AG04450 (cell line): ENCODE results near the gene TNFRSF19. TPM values are rescaled to one million over a fixed set of nuclear protein-coding genes. Genes with fewer than 3 reads are reported as not detected.

Experiments
- CTCF ChIA-PET: fragments of 300-600, 350-600 bp; formaldehyde crosslinking; extraction: SDS; loops from one replicate; lab custom pipeline; 2022; ENCODE audit warnings: antibody characterized with exemption, inconsistent platforms; lab: Charles Lee
- POLR2A ChIA-PET: fragments of 350-600 bp; formaldehyde crosslinking; extraction: SDS; loops from one replicate; lab custom pipeline; 2021; ENCODE audit warnings: antibody characterized with exemption, inconsistent platforms; lab: Yijun Ruan, JAX
- DNase-seq: peaks from one replicate; pipeline ENCODE4 v3.0.0-alpha.2; 2011; ENCODE audit warnings: low read depth, low spot score
- H3K27ac ChIP-seq: one replicate; pipeline ENCODE4 v1.5.1; 2012; ENCODE audit warnings: low read depth, low read length, control low read depth
- H3K27me3 ChIP-seq: one replicate; pipeline ENCODE4 v1.6.0; 2012; ENCODE audit warnings: low read length; ENCODE audit not compliant: control insufficient read depth, insufficient read depth
- H3K4me3 ChIP-seq: 2 replicates; pipeline ENCODE4 v1.5.1; 2011; ENCODE audit warnings: mild to moderate bottlenecking, low read depth, low read length, control low read depth
- H3K9me3 ChIP-seq: 2 replicates; pipeline ENCODE4 v1.5.1; 2012; ENCODE audit warnings: low read length; ENCODE audit not compliant: control insufficient read depth, insufficient read depth
- CTCF ChIP-seq: IDR thresholded peaks from 2 replicates; pipeline ENCODE4 v1.5.1; 2011; ENCODE audit warnings: low read depth, low read length, control low read depth, inconsistent platforms
- polyA plus RNA-seq: library from polyadenylated mRNA; depleted of rRNA; stranded (reverse); fragments of >200 nt; gene quantifications from 2 replicates; pipeline ENCODE4 v1.2.3, GENCODE V29; 2011

TNFRSF19 gene
- polyA plus RNA-seq, 1 experiment, result 183 TPM

GRCh38 chr13:23608701-23609413, 38.6 kb downstream of the TNFRSF19 start:
- POLR2A ChIA-PET, result interaction anchor here (1.2 kb wide), 1 partner anchor 260 kb away, joined by 3 read pairs; no protein-coding TSS in a partner anchor

GRCh38 chr13:23609414-23609760, 39.2 kb downstream of the TNFRSF19 start:
- H3K9me3 ChIP-seq, result no peaks in the 10 kb centered on the region
- CTCF ChIA-PET, result interaction anchor here (1.0 kb wide), 1 partner anchor 142 kb away, joined by 3 read pairs; no protein-coding TSS in a partner anchor
- no peak overlapping the region for H3K27ac ChIP-seq
- H3K4me3 ChIP-seq, result no peak overlapping the region
- POLR2A ChIA-PET, result interaction anchor here (0.7 kb wide), 1 partner anchor 47 kb away, joined by 3 read pairs; no protein-coding TSS in a partner anchor
- H3K27me3 ChIP-seq, result no peaks in the 10 kb centered on the region
- peak; percentile 29 for DNase-seq
- no peak for TF ChIP-seq CTCF

More at GRCh38 chr13:23608701-23609413, 38.6 kb downstream of the TNFRSF19 start:
- Histone ChIP-seq H3K9me3 (no peaks in the 10 kb centered on the region), H3K27ac (no peak overlapping the region), H3K27me3 (no peaks in the 10 kb centered on the region), H3K4me3 (no peak overlapping the region)
- CTCF ChIA-PET, result interaction anchor here (1.0 kb wide), 1 partner anchor 142 kb away, joined by 3 read pairs; no protein-coding TSS in a partner anchor
- TF ChIP-seq CTCF, result no peak
- DNase-seq, result no peak

DNA sequence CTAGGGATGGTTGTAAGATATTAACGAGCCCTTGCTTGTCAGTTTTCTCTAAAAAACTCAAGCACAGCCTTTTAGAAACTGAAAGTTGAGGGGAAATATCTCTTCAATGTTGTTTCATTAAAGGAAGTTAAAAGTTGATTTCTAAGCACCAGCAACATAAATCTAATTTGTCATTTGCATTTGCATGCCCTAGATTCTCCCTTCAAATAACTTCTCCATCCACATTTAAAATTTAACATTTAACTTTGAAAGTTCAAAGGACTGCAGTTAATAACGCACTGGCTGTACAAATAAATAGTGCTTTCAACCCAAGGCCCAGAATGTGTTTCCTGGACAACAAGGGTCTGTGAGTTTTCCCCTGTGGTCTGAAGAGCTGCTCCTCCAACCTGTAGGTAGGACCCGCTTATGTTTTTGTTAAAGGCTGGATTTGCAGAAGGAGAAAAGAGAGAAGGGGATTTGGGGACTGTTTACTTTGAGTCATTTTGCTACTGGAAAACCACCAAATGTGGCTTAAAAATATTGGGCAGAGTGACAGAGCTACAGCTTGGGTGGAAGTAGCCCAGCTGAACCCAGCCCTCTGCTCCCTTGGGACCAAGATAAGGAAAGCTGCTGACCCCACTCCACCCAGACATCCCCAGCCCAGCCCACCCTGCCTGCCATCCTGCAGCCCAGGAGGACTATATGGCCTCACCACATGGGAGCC, 39.8 kb downstream of the TNFRSF19 start:
- ChIA-PET CTCF (no interaction called here), POLR2A (interaction anchor here (0.6 to 0.7 kb wide), 2 partner anchors 34 to 46 kb away, joined by 3 read pairs; no protein-coding TSS in a partner anchor)
- Histone ChIP-seq H3K4me3 (no peak overlapping the region), H3K27ac (no peak overlapping the region), H3K9me3 (no peaks in the 10 kb centered on the region), H3K27me3 (no peaks in the 10 kb centered on the region)
- no peak for TF ChIP-seq CTCF
- no peak for DNase-seq

- no peak for TF ChIP-seq CTCF
- CTCF ChIA-PET, result interaction anchor here (1.0 kb wide), 1 partner anchor 279 kb away, joined by 3 read pairs; no protein-coding TSS in a partner anchor
- POLR2A ChIA-PET, result interaction anchor here (0.6 kb wide), 1 partner anchor 35 kb away, joined by 3 read pairs; no protein-coding TSS in a partner anchor
- Histone ChIP-seq H3K27me3 (no peaks in the 10 kb centered on the region), H3K9me3 (no peaks in the 10 kb centered on the region), H3K4me3 (no peak overlapping the region), H3K27ac (no peak overlapping the region)
- no peak for DNase-seq
Measured at GRCh38 chr13:23610966-23611491, 40.8 kb downstream of the TNFRSF19 start.
